ENCODE data around the gene CSRNP3.

CSRNP3 gene

DNA sequence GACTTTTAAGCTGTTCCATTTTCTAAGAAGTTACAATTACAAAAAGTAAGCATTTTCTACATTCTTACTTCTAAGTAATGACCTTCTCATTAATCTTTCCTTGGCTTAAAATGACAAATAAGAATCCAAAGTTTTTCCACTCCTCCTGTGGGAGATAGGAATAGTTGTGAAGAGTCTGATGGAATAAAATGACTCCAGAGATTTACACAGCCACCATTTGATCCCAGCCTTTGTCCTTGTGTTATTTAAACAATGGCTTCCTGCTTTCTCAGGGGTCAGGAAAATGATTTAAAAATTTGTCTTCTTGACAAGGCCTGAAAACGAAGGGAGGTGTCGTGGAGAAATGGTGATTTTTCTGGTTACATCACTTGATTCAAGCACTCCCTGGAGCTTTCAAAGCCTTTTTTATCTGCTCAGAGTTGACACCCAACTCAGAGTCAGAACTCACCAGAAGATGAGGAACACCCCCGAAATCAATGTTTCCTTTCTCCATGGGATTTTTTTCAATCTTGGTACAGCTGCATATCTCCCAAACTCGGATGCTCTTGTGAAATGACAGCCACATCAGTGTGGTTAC, 218.0 kb downstream of the CSRNP3 start:
- DNase-seq (ENCODE audit: low spot score): no peak

DNA sequence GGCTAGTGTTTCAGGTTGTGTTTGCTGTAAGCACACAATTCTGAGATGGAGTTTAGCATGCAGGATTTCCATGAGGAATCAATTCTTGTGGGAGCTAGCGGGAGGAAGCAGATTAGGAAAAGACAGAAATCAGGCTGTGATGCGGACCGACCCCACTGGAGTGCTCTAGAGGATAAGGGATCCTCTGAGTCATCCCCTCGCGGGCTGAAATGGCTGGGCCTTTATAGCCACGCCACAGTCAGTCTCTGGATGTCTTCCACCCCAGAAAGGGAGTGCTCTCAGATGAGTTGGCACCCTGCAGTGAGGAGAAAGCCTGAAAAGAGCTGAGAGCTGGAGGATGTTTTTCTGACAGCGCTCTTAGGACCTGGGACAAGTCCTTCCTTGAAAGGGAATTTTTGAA, 222.1 kb downstream of the CSRNP3 start:
- DNase-seq (ENCODE audit: low spot score): peak; percentile 62

DNA sequence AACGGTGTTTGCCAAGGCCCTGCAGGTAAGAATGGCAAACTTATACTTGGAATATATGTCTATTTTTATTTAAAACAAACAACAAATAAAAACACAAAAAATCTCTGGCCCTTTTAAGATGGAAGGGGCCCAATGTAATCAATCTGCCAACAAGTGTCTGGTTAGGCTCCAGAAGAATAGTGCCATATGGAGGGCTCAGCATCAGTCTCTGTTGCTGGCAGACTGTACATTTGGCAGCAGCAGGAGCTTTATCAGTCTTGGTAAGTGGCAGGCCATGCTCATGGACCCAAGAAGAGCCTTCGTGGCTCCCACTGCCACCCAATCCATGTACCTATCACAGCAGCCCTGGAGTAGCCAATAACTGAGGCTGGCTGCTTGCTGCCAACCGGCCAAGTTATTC, 223.4 kb downstream of the CSRNP3 start:
- no peak for DNase-seq (ENCODE audit: low spot score)

DNA sequence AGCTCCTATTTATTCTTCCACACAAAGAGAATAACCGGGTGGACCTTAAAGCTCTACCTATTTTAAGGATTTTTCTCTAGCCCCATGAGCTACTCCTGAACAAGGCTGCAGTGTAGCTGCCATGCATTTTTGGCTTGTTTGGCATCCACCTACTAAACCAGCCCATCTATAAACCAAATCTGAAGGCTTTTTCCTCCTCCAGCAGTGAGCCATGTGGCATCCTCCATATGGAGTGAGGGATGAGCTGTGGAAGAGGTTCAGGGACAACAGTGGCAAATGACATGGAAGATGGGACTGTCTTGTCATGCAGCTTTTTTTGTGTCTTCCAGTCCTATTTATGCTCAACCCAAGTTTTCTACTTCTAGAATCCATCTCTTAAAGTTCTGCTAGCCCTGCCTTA, 224.3 kb downstream of the CSRNP3 start:
- no peak for DNase-seq (ENCODE audit: low spot score)

DNA sequence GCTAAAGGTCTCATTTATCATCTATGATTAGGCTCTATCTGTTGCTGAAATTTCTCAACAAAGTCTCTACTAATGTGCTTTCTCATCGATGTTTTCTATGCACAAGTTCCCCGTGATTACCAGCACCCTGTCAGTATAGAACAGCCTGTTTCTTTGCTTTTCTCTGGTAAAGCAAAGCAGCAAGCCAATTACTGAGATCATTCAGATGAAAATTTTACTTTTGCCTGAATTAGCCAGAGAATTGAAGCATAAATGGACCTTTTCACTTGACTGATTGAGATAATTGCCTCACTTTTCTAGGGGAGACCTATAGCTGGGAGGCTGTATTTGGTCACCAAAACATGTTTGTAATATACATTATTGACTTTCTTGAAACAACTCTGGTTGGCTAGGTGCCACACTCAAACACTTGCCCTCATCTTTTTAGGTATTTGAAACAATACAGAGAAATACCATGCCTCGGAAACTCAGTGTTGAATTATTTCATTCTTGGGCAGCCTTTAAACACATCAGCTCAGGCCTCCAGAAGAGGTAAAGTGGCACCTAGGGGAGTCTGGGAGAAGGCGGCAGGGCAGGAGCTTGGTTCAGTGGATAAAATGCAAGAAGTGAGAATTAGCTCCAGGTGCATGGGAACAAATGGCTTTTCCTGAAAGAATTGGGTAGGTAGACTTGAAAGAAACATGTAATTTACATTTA, 228.4 kb downstream of the CSRNP3 start:
- DNase-seq (ENCODE audit: low spot score): no peak

DNA sequence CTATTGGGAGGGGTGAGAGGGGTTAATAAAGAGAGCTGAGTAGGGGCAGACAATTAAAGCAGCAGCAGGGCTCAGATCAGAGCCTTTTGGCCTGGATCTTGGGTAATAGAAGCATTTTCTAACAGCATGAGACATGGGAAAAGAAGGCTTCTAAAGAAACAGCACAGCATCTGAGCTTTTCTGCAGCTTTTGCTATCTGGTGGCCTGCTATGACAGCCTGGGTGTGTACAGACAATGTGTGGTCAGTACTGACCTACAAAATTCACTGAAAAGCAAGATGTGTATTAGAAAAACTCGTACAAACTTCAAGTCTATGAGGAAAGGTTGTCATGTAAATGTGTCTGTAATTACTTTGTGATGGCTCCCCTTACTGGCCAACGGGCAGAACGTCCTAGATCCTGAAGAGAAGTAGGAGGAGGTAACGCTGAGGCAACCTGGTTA, 229.0 kb downstream of the CSRNP3 start:
- peak; percentile 53 for DNase-seq (ENCODE audit: low spot score)

DNA sequence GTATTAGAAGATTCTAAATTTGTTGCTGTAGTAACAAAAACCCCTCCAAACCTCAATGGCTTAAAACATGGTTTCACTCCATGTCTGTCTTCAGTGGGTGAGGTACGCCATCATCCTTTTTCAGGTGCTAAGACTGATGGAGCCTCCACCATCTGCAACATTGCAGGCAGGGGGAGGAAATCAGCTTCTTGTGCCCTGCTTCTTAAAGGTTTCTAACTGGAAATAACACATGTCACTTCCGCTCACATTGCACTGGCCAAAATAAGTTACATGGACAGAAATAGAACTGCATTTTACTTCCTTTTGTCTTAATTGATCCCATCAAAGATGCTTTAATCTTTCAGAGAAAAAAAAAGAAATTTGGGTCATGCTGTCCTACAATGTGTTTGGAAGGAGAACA, 230.4 kb downstream of the CSRNP3 start:
- no peak for DNase-seq (ENCODE audit: low spot score)

DNA sequence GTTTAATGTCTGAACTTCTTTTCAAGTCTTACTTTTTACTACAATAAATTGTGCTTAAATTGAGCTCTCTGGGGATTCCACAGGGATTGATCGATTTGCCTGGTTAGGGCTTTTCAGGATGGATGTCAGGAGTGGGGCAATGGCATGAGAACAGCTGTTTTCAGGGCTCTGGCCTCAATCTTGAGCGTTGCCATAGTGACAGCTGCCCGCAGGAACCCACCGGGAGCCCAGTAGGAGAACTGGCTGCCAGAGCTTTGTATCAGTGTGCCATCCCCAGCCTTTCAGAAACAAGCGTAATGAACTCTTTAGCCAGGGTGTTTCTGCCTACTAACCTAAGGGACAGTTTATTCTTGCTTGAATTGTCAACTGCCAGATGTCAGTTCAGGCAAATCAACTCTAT, 231.0 kb downstream of the CSRNP3 start:
- DNase-seq (ENCODE audit: low spot score): no peak

DNA sequence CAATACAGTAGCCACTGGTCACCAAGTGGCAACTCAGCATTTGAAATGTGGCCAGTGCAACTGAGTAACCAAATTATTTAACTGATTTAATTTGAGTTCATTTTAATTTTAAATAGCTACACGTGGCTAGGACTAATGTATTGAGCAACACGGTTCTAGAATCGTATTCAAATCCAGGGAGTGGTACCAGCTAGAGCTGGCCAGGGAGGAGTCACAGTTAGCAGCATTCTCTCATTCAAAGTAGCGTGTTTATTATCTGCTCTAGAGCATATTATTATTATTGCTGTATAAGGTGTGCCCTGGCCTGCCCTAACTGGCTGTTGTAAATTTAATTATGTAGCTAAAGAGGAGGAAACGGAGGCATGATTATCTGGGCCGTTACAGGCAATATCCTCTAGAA, 231.6 kb downstream of the CSRNP3 start:
- no peak for DNase-seq (ENCODE audit: low spot score)

DNA sequence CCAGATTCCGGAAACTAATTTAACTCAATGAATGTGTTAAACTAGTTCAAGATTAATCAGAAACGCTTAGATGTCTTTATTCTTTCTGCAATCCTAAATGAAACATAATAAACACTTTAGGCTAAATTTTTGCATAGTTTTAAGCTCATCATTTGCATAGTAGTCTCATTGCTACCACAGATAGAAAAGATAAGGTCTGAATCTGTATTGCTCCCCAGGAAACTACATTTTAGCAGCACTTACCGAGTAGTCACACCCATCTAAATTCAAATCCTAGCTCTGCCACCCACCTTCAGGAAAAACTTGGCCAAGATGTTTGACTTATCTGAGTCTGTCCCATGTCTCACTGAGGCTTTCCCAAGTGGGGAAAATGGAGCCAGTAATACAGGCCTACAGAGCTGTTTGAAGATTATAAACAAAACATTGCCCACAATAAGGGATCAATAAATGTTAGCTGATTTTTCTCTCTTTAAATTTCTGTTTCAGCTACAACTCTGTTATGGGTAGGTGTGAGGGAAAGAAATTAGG, 237.5 kb downstream of the CSRNP3 start:
- no peak for DNase-seq (ENCODE audit: low spot score)

DNA sequence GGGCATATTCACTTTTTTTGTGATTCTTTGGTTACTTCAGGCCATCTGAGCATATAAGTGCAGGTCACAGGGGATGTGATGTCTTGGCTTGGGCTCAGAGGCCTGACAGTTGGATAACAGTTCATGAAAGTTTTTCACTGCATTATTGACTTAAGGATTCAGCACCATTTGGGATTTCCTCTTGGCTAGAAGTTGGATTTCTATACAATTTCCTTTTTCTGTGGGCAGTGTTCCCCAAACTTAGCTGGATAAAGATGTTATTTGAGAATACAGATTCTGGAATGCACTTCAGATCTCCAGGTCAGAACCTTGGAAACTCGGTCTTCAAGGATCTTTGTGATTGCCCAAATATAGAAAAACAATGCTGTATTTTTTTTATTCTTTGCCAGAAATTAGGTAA, 246.6 kb downstream of the CSRNP3 start:
- DNase-seq (ENCODE audit: low spot score): no peak

DNA sequence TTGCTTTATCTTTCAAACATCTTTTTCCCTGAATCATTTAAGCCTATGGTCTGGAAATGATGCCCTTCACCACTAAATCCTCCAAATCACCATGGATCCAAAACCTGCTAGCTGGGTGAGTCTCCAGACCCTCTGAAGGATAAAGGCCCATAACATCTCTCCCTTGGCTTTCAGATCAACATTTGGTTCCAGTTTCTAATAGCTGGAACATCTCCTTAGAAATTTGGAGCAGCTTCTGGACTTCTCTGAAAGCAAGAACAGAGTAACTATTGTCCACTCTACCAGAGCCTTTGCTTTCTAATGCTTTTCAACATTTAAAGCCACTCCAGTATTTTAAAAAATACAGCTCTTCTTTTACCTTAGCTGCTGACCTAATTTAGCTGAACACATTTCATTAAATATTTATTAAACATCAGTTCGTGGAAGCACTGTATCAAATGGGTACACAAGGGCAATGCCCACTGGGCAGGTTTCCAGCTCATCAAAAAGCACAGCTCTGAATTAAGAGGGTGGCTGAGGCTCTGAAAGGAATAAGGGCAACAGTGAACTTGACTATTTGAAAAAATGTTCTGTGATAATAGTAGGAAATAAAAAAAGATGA, 249.2 kb downstream of the CSRNP3 start:
- no peak for DNase-seq (ENCODE audit: low spot score)

DNA sequence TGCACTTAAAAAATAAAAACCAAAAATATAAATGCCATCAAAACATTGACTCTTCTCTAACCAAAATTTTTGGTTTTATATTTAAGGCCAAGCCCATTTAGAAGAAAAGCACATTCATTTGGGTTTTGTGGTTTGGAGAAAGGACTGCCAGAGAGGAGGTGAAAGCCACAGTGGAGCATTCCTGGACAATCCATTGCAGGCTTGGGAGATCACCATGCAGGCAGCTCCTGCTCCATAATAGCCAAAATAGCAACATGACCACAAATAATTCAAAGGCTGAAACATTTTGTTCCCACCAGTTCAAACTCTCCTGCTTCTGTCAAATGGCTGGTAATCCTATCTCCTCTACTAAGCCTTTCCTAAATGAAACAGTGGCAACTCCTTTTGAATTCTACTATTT, 251.0 kb downstream of the CSRNP3 start:
- DNase-seq (ENCODE audit: low spot score): peak; percentile 82

DNA sequence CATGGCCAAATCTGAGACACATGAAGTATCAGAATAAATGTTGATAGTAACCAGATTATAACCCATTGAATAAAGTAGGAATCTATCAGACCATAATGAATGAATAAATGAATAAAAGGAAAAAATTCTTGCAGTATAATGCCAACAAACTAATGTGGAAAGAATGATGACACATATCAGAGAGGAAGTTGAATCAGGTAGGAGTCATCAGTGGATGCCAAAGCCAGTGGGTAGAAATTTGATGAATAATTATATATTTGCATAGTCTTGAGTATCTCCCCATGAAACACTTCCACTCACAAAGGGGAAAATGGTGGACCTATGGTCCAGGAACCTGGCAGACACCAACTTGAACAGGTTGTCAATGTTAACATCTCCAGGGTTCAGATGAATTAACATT, 255.9 kb downstream of the CSRNP3 start:
- peak; percentile 56 for DNase-seq (ENCODE audit: low spot score)

Data from GM03348 (cell line).